HepG2 (cell line): Measurements from ENCODE around the gene VIPR1. TPM values are rescaled to one million over a fixed set of nuclear protein-coding genes. Genes with fewer than 3 reads are reported as not detected.
A peak's percentile ranks its signal among the peaks of the same experiment; 100 is the strongest.

Experiments
- ATAC-seq: fragments of 200-7000 bp; cut with Tn5 transposase; 3 replicates; pipeline ENCODE4 v1.9.1; 2020; ENCODE audit warnings: mild to moderate bottlenecking, moderate library complexity
- BruUV-seq: library from RNA; stranded (reverse); fragments of 400-500 nt; replicated peaks from 2 replicates; lab custom pipeline; 2021; lab: Mats Ljungman, UMichigan
- CTCF ChIA-PET: fragments of 300-600 bp; formaldehyde crosslinking; extraction: SDS; loops from one replicate; lab custom pipeline; 2021; ENCODE audit warnings: low total read pairs, inconsistent platforms, low intra/inter-chr PET ratio; lab: Yijun Ruan, JAX
- POLR2A ChIA-PET: fragments of 350-600 bp; sonication (Branson Sonifier 250); formaldehyde crosslinking; loops from one replicate; lab custom pipeline; 2020; ENCODE audit warnings: antibody characterized with exemption, inconsistent platforms; lab: Yijun Ruan, JAX
- DNase-seq: peaks from one replicate; pipeline ENCODE4 v3.0.0-alpha.2; 2015; ENCODE audit warnings: low spot score
- FAIRE-seq: peaks from 3 replicates; lab custom pipeline; 2011; peaks lifted over from hg19 to GRCh38; lab: Jason Lieb, UNC
- H2AFZ ChIP-seq: one replicate; pipeline ENCODE4 v1.6.1; 2011; ENCODE audit warnings: low read length, inconsistent platforms
- H3K27ac ChIP-seq: fragments of 300-600 bp; 3 replicates; pipeline ENCODE4 v1.8.0; 2011; ENCODE audit warnings: mixed run types, mild to moderate bottlenecking, mixed read lengths, low read length, inconsistent platforms; ENCODE audit not compliant: insufficient read depth; ENCODE audit errors: extremely low read length
- H3K27me3 ChIP-seq, 2 experiments: fragments of 200-600 bp in 1 of 2; 2 replicates in 1 of 2; 3 replicates in 1 of 2; pipeline versions ENCODE4 v1.6.0 to v1.8.0; 2011; ENCODE audit warnings: low read length in 2 of 2, mild to moderate bottlenecking in 2 of 2, moderate library complexity in 2 of 2, inconsistent platforms in 1 of 2; ENCODE audit not compliant: insufficient read depth in 2 of 2, control insufficient read depth in 1 of 2
- H3K36me3 ChIP-seq, 2 experiments: fragments of 200-600 bp in 1 of 2; replicated peaks in 1 of 2; 2 replicates in 1 of 2; 3 replicates in 1 of 2; pipeline versions ENCODE4 v1.5.1 to v1.8.0; 2011; ENCODE audit warnings: low read length in 2 of 2, inconsistent platforms in 1 of 2; ENCODE audit not compliant: insufficient read depth in 2 of 2, control insufficient read depth in 1 of 2
- H3K4me1 ChIP-seq: 2 replicates; pipeline ENCODE4 v1.5.1; 2012; ENCODE audit warnings: low read length, inconsistent platforms; ENCODE audit not compliant: insufficient read depth
- H3K4me2 ChIP-seq: 2 replicates; pipeline ENCODE4 v1.6.0; 2011; ENCODE audit warnings: low read depth, low read length, inconsistent platforms
- H3K4me3 ChIP-seq, 3 experiments: fragments of 200-600 bp in 1 of 3; sonication (generic), shearing (Covaris generic) in 1 of 3; replicated peaks in 1 of 3; 2 replicates each; pipeline ENCODE4 v1.5.1; 2011 to 2016; ENCODE audit warnings: low read length in 3 of 3, inconsistent platforms in 2 of 3, low read depth in 2 of 3, mild to moderate bottlenecking in 2 of 3, control low read depth in 1 of 3, mixed read lengths in 1 of 3; ENCODE audit not compliant: insufficient read depth in 1 of 3
- H3K79me2 ChIP-seq: one replicate; pipeline ENCODE4 v1.6.1; 2011; ENCODE audit warnings: low read length, inconsistent platforms; ENCODE audit not compliant: insufficient read depth
- H3K9ac ChIP-seq: 2 replicates; pipeline ENCODE4 v1.6.0; 2011; ENCODE audit warnings: mild to moderate bottlenecking, low read depth, low read length, inconsistent platforms; ENCODE audit not compliant: insufficient read depth
- H3K9me3 ChIP-seq: 2 replicates; pipeline ENCODE4 v1.5.1; 2012; ENCODE audit warnings: mild to moderate bottlenecking, low read length
- H4K20me1 ChIP-seq: 2 replicates; pipeline ENCODE4 v1.6.0; 2011; ENCODE audit warnings: inconsistent platforms, mild to moderate bottlenecking, low read length, moderate library complexity; ENCODE audit not compliant: insufficient read depth
- AGO2 ChIP-seq: fragments of 200-400 bp; formaldehyde crosslinking; optimal IDR thresholded peaks from 2 replicates; pipeline ENCODE3; 2017; ENCODE audit warnings: mild to moderate bottlenecking, low read depth, low read length, moderate library complexity
- STAT5B ChIP-seq: sonication (generic); formaldehyde crosslinking; IDR thresholded peaks from 2 replicates; pipeline ENCODE4 v1.4.0; 2020; ENCODE audit warnings: missing genetic modification reagents
- TEF ChIP-seq: sonication (generic); formaldehyde crosslinking; IDR thresholded peaks from 2 replicates; pipeline ENCODE4 v1.5.0; 2020; ENCODE audit warnings: missing genetic modification reagents
- ZC3H13 ChIP-seq: sonication (generic); formaldehyde crosslinking; IDR thresholded peaks from 2 replicates; pipeline ENCODE4 v1.8.1; 2023; ENCODE audit warnings: mild to moderate bottlenecking, missing genetic modification reagents, moderate library complexity
- ZHX2 ChIP-seq, 2 experiments: sonication (generic) in 1 of 2; formaldehyde crosslinking in 1 of 2; IDR thresholded peaks; 2 replicates each; pipeline versions ENCODE4 v1.6.1 to v1.9.0; 2014 to 2022; ENCODE audit warnings: antibody characterized with exemption in 1 of 2, borderline replicate concordance in 1 of 2, inconsistent platforms in 1 of 2, low read depth in 1 of 2, missing genetic modification reagents in 1 of 2
- ZNF235 ChIP-seq: sonication (generic); formaldehyde crosslinking; IDR thresholded peaks from 2 replicates; pipeline ENCODE4 v1.8.1; 2023; ENCODE audit warnings: mild to moderate bottlenecking, missing genetic modification reagents, borderline replicate concordance
- ZNF501 ChIP-seq: sonication (generic); formaldehyde crosslinking; IDR thresholded peaks from 2 replicates; pipeline ENCODE4 v1.5.1; 2020; ENCODE audit warnings: mild to moderate bottlenecking, moderate library complexity, missing genetic modification reagents
- WGBS: methylation state at CpG from one replicate; pipeline ENCODE4 v1.1.6; 2017; ENCODE audit warnings: low lambda C conversion rate; 5-methylcytosine and 5-hydroxymethylcytosine counted together
- in situ Hi-C: cut with HindIII; loops from 2 replicates; pipeline ENCODE4 v1.10.0; 2017; ENCODE audit warnings: low pct_unique_long_range_greater_than_20kb; ENCODE audit not compliant: extremely low pct_ligation_motif_present
- intact Hi-C: fragments of 100-400 bp; cut with micrococcal nuclease; formaldehyde crosslinking; loops from one replicate; pipeline ENCODE4 v1.10.0; 2022; ENCODE audit not compliant: unreplicated experiment
- polyA plus RNA-seq, 8 experiments: library from polyadenylated mRNA; depleted of rRNA in 3 of 8; stranded (reverse) in 7 of 8; unstranded in 1 of 8; fragments of >200 nt; fragmentation: Illumina TruSeq in 4 of 8; extraction: Trizol in 4 of 8; gene quantifications; 2 replicates each; pipeline versions ENCODE4 v1.2.1 to v1.2.3, GENCODE V29; 2011 to 2016; ENCODE audit warnings: low read depth in 4 of 8, missing spikeins in 1 of 8, mixed read lengths in 1 of 8; ENCODE audit not compliant: insufficient read depth in 1 of 8
- total RNA-seq, 5 experiments: library from RNA; depleted of rRNA; stranded (reverse); fragments of >200 nt; fragmentation: Illumina TruSeq; extraction: Trizol; gene quantifications; 2 replicates each; pipeline ENCODE4 v1.2.3, GENCODE V29; 2016; ENCODE audit warnings: low read depth in 1 of 5

The VIPR1 gene
- total and polyA plus RNA-seq, 2 of the 13 experiments (the other 11 are each of a cell fraction or from before 2014, with no cell fraction given): 0.04 to 0.11 TPM

GRCh38 chr3:42526616-42527367 lies 24.3 kb downstream of the VIPR1 start:
- POLR2A ChIA-PET: no interaction called here
- intact Hi-C loops: no loop called here
- FAIRE-seq (no peak), DNase-seq (no peak), ATAC-seq (peak; percentile 82)
- Histone ChIP-seq H3K4me3 (no peak overlapping the region), H3K4me2 (no peak overlapping the region), H4K20me1 (no peaks in the 10 kb centered on the region), H3K79me2 (no peaks in the 10 kb centered on the region), H3K27me3 (peaks cover 2 to 9% of the 10 kb centered on the region in 2 experiments; a peak in 2 of 5 replicates), H3K9ac (no peak overlapping the region), H3K36me3 (no peaks in the 10 kb centered on the region), H3K27ac (no peak overlapping the region), H3K9me3 (no peaks in the 10 kb centered on the region), H3K4me1 (peaks cover 10% of the 10 kb centered on the region)
- CTCF ChIA-PET: no interaction called here
- in situ Hi-C loops: no loop called here
- BruUV-seq: no TSS peak
- 40% methylated on average over 14 of the region's 15 CpGs for WGBS
- no peak for TF ChIP-seq AGO2
- TF ChIP-seq TEF: no peak
- TF ChIP-seq ZHX2 (IDR thresholded peaks at IDR 0.05; ENCODE audit: low read depth): no peak
- no peak for TF ChIP-seq ZHX2 (CRISPR knock-in tag; IDR thresholded peaks at IDR 0.05; ENCODE audit: borderline replicate concordance)
- no peak for TF ChIP-seq ZNF501
- no peak for TF ChIP-seq STAT5B (CRISPR knock-in tag)
- no peak for TF ChIP-seq ZNF235 (CRISPR knock-in tag)
- TF ChIP-seq ZC3H13 (CRISPR knock-in tag): no peak
- TF ChIP-seq, all 625 proteins: peak for 0
- H2AFZ ChIP-seq: no peak overlapping the region
